ENCODE results near the gene SRMS. TPM values are rescaled to one million over a fixed set of nuclear protein-coding genes. Genes with fewer than 3 reads are reported as not detected.

The SRMS gene
- total RNA-seq, 4 donors from 2014 or later, result not detected

DNA sequence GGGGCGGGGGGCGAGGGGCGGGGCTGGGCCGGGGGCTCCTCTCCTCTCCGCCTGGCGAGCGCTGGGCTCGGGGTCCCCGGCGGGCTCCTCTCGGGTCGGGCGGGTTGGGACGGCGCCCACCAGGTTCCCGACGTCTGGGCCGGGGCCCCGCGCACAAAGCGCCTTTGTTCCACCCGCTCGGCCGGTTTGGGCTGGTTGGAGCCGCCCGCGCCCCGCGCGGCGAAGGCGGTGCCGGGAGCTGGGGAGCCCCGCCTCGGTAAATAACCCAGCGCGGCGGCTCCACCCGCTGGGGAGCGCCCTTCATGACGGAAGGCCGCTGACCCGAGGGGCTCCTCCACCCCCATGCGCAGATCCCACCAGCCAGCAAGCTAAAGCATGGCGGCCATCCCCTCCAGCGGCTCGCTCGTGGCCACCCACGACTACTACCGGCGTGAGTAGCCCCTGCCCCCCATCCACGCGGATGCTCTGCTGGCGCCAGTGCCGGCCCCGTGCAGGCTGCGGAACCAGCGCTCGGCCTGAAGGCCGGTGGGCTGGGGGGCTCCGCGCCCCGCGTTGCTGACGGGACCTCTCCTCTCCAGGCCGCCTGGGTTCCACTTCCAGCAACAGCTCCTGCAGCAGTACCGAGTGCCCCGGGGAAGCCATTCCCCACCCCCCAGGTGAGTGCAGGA lies 26.5 kb downstream of the SRMS start:
- WGBS, 2 donors, result 0 to 1% methylated on average over 3 to 31 of the region's 68 CpGs
- H3K9me3 ChIP-seq, result peaks cover 0 to 10% (median 0%) of the 10 kb centered on the region in 4 donors

DNA sequence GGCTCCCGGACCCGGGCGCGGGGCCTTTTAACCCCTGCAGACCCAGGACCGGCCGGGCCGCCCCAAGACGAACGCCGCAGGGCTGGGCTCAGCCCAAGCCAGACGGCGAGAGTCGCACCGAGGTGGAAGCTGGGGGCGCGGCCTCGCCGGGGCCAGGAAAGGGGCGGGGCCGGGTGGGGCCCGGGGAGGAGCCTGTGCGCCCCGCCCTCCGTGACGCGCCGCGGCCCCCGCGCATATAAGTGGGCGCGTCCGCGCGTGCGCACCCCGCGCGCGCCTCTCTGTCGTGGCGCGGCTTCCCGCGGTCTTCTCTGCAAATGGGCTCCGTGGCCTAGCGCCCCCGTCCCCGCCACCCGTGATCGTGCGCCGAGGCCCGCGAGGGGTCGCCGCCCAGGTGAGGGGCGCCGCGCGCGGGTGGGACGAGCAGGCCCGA lies 27.0 kb downstream of the SRMS start, which contains the start of gene PPDPF:
Gene PPDPF, plus strand, starts transcription at position 262 of the 430 bp plus-strand sequence. CDS start 544 bp downstream, outside the sequence.
- Histone ChIP-seq H3K4me1 (peaks cover 0 to 43% (median 16%) of the 10 kb centered on the region in 4 donors), H3K4me3 (peak within 1 kb of the TSS; percentile 69 to 99 (median 85)), H3K9me3 (peaks cover 0 to 10% (median 0%) of the 10 kb centered on the region in 4 donors), H3K27ac (peak within 1 kb of the TSS; percentile 93 to 100 (median 95)), H3K36me3 (peaks cover 0 to 31% (median 0%) of the 10 kb centered on the region in 3 donors), H3K27me3 (peaks cover 0 to 4% of the 10 kb centered on the region in 2 donors)
- WGBS, 2 donors, result 0 to 2% methylated on average over 4 to 13 of the region's 64 CpGs
- peak; percentile 92 to 97 for TF ChIP-seq POLR2A (IDR thresholded peaks at IDR 0.05)
- TF ChIP-seq CTCF (IDR thresholded peaks at IDR 0.05), result peak in 1 of 5 experiments; percentile 21
- peak in 1 of 2 donors; percentile 97 for TF ChIP-seq EP300 (IDR thresholded peaks at IDR 0.05)
- DNase-seq (ENCODE audit: low spot score in 2 of 2), result peak; percentile 70

More for the DNA sequence above, 26.5 kb downstream of the SRMS start:
- TF ChIP-seq CTCF (IDR thresholded peaks at IDR 0.05) (peak in 2 of 5 experiments; percentile 11 to 16), EP300 (IDR thresholded peaks at IDR 0.05) (peak; percentile 75 to 76), POLR2A (IDR thresholded peaks at IDR 0.05) (no peak)
- H3K27me3 ChIP-seq, result peaks cover 0 to 4% of the 10 kb centered on the region in 2 donors
- peak overlapping the region; percentile 93 to 100 (median 95) for H3K27ac ChIP-seq
- peaks cover 0 to 43% (median 16%) of the 10 kb centered on the region in 4 donors for H3K4me1 ChIP-seq
- peak; percentile 51 to 67 for DNase-seq (ENCODE audit: low spot score in 2 of 2)
- H3K4me3 ChIP-seq, result peak overlapping the region; percentile 69 to 99 (median 85)
- peaks cover 0 to 31% (median 0%) of the 10 kb centered on the region in 3 donors for H3K36me3 ChIP-seq

GRCh38 chr20:63519668-63520503 lies 27.7 kb downstream of the SRMS start:
- Histone ChIP-seq H3K4me3 (peak overlapping the region; percentile 69 to 99 (median 85)), H3K9me3 (peaks cover 0 to 10% (median 0%) of the 10 kb centered on the region in 4 donors), H3K36me3 (peaks cover 0 to 31% (median 0%) of the 10 kb centered on the region in 3 donors), H3K4me1 (peaks cover 0 to 38% (median 16%) of the 10 kb centered on the region in 4 donors), H3K27ac (peak overlapping the region; percentile 93 to 100 (median 95)), H3K27me3 (peaks cover 0 to 4% of the 10 kb centered on the region in 2 donors)
- WGBS, 2 donors, result 1 to 3% methylated on average over 19 to 46 of the region's 72 CpGs
- no peak for DNase-seq (ENCODE audit: low spot score in 2 of 2)
- TF ChIP-seq EP300 (IDR thresholded peaks at IDR 0.05) (no peak), POLR2A (IDR thresholded peaks at IDR 0.05) (no peak), CTCF (IDR thresholded peaks at IDR 0.05) (peak in 4 of 5 experiments; percentile 23 to 39 (median 28))

- DNase-seq (ENCODE audit: low spot score in 2 of 2), result no peak
- TF ChIP-seq POLR2A (IDR thresholded peaks at IDR 0.05) (no peak), EP300 (IDR thresholded peaks at IDR 0.05) (no peak), CTCF (IDR thresholded peaks at IDR 0.05) (no peak)
- H3K36me3 ChIP-seq, result peaks cover 0 to 31% (median 0%) of the 10 kb centered on the region in 3 donors
- peak overlapping the region; percentile 93 to 100 (median 95) for H3K27ac ChIP-seq
- 68 to 77% methylated on average over 32 of the region's 32 CpGs for WGBS, 2 donors
- peaks cover 0 to 10% (median 0%) of the 10 kb centered on the region in 4 donors for H3K9me3 ChIP-seq
- H3K27me3 ChIP-seq, result peaks cover 0 to 4% of the 10 kb centered on the region in 2 donors
- peak overlapping the region; percentile 69 to 99 (median 85) for H3K4me3 ChIP-seq
- H3K4me1 ChIP-seq, result peaks cover 0 to 34% (median 16%) of the 10 kb centered on the region in 4 donors
Observed at GRCh38 chr20:63518946-63519667, 28.4 kb downstream of the SRMS start.
